GM10847 (cell line): Measurements from ENCODE around the gene GRID2.

Experiments
- POLR2A ChIP-seq: IDR thresholded peaks from 2 replicates; pipeline ENCODE4 v1.6.1; 2011; ENCODE audit not compliant: insufficient read length; ENCODE audit errors: extremely low read depth

The GRID2 gene

GRCh38 chr4:92497141-92497540 is 193.4 kb downstream of the GRID2 start:
- no peak for TF ChIP-seq POLR2A

- TF ChIP-seq POLR2A = no peak
Observed at GRCh38 chr4:92501456-92501855, 197.7 kb downstream of the GRID2 start.

- no peak for TF ChIP-seq POLR2A
Observed at GRCh38 chr4:92506933-92507332, 203.2 kb downstream of the GRID2 start.

GRCh38 chr4:92514627-92515026 is 210.9 kb downstream of the GRID2 start:
- no peak for TF ChIP-seq POLR2A

- TF ChIP-seq POLR2A = no peak
Observed at GRCh38 chr4:92516450-92516849, 212.7 kb downstream of the GRID2 start.

GRCh38 chr4:92519727-92520126 is 216.0 kb downstream of the GRID2 start:
- TF ChIP-seq POLR2A = no peak

GRCh38 chr4:92520563-92520962 is 216.8 kb downstream of the GRID2 start:
- TF ChIP-seq POLR2A = no peak

- no peak for TF ChIP-seq POLR2A
Observed at GRCh38 chr4:92521941-92522340, 218.2 kb downstream of the GRID2 start.

- no peak for TF ChIP-seq POLR2A
Observed at GRCh38 chr4:92522356-92522755, 218.6 kb downstream of the GRID2 start.

- TF ChIP-seq POLR2A = no peak
Observed at GRCh38 chr4:92524131-92524530, 220.4 kb downstream of the GRID2 start.

- TF ChIP-seq POLR2A = no peak
Observed at GRCh38 chr4:92528541-92528940, 224.8 kb downstream of the GRID2 start.

- no peak for TF ChIP-seq POLR2A
Observed at GRCh38 chr4:92529510-92529909, 225.7 kb downstream of the GRID2 start.

- no peak for TF ChIP-seq POLR2A
Observed at GRCh38 chr4:92535599-92535998, 231.8 kb downstream of the GRID2 start.

- no peak for TF ChIP-seq POLR2A
Observed at GRCh38 chr4:92551616-92552015, 247.8 kb downstream of the GRID2 start.

- no peak for TF ChIP-seq POLR2A
Observed at GRCh38 chr4:92566269-92566668, 262.5 kb downstream of the GRID2 start.

GRCh38 chr4:92580816-92581215 is 277.1 kb downstream of the GRID2 start:
- TF ChIP-seq POLR2A = no peak

GRCh38 chr4:92599044-92599443 is 295.3 kb downstream of the GRID2 start:
- no peak for TF ChIP-seq POLR2A

- TF ChIP-seq POLR2A = no peak
Observed at GRCh38 chr4:92600638-92601037, 296.9 kb downstream of the GRID2 start.
